Colon (tissue), 2 donors: ENCODE measurements around the gene INSM1.

ENCODE experiments used
- FAIRE-seq: peaks from 2 replicates; lab custom pipeline; 2012; peaks lifted over from hg19 to GRCh38; lab: Jason Lieb, UNC
- donor health status: control.
- donor health status: control.

The INSM1 gene

DNA sequence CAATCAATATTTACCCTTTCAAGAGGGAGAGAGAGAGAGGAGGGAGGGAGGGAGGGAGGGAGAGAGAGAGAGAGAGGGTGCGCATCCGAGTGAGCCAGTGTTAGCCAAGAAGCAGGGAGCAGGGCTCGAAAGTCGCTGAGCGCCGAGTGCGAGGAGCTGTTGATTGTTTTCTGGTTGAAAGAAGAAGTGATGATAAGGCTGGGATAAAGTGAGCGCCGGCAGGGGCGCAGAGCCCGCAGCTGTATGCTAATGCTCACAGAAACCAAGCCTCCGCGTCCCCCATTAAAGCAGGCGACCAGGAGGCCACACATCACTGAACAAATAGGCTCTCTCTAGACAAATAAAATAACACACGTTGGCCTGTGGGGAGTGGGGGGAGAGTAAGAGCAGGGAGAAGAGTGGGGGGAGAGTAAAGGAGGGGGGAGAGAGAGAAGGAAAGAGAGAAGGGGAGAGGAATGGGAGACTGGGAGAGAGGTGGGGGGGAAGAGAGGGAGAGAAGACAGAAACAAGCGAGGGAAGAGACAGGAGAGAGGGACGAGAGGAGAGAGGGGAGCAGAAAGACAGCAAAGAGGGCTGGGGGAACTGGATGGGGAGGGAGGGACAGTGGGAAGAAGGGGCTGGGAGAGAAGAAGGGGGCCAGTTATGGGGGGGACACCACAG is 5.0 kb upstream of the INSM1 start:
- FAIRE-seq, result no peak

DNA sequence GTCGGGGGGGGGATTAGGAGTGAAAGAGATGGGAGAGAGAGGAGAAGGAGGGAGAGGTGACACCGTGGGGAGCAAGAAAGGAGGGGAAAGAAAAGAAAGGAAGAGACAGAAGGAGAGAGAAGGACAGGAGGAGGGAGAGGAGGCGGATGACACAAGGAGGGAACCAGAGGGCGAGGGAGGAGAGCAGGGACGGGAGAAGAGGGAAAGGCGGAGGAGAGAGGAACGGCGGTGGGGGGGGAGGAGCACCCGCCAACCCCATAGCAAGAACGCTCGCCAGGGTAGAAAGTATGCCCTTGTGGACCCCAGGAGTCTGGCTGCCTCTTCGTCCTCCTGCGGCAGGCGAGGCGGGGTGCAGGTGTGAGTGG is 4.5 kb upstream of the INSM1 start:
- FAIRE-seq, result no peak

DNA sequence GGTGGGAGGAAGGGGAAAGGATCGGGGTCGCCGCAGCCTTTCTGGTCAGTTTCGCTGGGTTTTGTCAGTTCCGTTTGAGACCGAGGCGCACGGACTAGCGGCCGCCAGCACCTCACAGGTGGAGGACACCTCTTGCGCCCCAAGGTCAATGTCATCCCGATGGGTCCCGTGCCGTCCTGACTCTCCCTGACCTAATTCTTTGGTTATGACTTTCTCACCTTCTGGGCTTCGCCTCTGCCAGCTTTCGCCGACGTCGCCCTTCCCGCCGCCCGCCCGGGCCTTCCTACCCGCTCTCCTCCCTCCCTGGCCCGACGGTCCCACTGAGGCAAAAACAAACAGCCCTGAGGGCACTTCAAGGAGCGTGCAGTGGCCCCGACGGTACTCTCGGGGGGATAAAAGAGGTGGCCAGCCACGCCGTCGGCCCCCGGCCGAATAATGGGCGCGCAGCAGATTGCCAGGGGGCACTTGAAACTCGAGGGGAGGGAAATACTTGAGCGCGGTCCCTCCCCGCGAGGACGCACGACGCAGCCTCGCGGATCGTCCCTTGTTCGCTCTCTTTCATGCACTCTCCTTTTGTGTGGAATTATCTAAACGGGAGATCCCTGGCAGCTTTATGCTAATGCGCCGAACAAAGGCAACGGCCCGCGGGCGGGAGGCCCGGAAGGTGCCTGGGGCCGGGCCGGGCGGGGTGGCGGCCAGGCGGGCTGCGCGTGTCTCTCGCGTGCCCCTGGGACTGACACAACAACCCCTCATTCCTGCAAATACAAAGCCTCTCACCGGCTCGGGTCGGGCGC is 3.9 kb upstream of the INSM1 start:
- no peak for FAIRE-seq

DNA sequence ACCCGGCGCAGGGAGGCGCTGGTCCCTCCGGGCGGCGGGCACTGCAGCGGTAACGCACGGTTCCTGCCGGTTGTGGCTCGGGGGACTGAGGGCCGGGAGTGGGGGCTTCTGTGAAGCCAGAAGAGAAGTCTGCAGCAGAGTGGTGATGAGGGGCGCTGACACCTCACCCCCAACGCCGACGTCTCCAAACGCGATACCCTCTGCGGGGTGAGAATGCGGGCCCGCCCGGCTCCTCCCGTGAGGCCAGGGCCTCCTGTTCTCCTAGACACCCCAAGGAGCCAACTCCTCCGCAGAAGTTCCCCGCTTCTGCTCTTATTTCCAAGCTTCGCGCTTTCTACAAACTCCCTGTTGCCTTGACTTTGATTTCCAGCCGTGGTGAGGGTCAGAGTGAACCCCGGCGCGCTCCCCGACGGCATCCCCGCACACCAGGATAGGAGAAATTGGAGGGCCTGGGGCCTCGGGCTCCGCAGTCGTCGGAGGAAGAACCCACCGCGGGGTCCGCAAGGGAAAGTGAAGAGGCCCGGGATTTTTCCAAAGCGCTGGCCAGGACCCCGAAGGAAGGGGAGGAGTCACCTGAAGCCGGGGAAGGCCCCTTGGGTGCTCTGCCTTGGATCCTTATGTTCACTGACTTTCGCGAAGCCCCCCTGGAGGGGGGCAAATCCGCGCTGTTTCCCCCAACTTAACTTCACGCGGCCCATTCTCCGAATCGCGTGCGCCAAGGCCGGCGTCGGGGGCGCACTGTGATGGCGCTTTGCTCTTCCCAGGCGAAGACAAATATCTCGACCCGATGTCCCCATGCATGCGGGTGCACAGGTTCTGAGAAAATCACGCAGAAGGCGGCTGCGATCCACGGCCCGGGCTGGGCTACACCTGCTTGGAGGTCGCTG is 3.1 kb upstream of the INSM1 start:
- no peak for FAIRE-seq

DNA sequence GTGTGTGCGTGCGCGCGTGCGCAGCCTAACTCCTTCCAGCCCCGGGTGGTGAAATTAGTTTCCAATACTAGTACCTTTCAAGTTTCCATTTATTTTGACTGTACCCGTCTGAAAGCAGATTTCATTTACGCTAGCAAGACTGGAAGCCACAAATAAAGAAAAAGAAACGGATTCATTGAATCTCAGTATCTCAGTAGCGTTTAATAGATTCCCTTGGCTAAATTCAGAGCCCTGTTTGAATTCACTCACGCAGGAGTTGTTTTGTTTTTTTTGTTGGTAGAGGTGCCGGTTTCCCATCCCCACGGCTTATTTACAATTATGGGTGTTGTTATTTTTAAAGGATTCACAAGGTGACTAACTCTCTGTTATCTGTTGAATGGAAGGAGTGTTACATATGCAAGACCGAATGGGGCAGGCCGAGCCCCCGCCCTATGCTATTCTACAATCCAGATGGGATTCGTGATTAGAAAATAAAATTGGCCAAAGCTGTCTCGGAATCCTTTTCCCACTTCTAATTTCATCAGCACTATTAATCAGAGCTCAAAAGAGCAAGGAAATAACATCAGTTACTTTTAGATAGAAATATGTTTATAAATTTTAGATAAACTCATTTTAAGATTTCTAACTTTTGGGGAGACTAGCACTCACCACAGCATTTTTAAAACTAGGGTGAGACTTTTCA is 2.3 kb upstream of the INSM1 start:
- no peak for FAIRE-seq

DNA sequence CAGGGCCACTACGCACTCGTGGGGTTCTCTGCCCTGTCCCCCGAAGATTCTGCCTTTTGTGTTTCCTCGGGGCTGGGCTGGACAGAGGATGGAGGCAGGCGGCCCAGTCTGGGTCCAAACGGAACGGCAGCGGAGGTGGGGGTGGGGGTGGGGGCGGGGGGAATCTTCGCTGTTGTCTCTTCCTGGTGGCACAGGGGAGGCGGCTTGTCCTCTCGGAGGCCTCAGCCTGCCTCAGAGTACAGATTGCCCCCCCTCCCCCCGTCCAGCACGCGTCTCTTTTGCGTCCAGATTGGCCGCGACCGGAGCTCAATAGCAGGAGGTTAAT is 1.4 kb upstream of the INSM1 start:
- FAIRE-seq, result no peak

DNA sequence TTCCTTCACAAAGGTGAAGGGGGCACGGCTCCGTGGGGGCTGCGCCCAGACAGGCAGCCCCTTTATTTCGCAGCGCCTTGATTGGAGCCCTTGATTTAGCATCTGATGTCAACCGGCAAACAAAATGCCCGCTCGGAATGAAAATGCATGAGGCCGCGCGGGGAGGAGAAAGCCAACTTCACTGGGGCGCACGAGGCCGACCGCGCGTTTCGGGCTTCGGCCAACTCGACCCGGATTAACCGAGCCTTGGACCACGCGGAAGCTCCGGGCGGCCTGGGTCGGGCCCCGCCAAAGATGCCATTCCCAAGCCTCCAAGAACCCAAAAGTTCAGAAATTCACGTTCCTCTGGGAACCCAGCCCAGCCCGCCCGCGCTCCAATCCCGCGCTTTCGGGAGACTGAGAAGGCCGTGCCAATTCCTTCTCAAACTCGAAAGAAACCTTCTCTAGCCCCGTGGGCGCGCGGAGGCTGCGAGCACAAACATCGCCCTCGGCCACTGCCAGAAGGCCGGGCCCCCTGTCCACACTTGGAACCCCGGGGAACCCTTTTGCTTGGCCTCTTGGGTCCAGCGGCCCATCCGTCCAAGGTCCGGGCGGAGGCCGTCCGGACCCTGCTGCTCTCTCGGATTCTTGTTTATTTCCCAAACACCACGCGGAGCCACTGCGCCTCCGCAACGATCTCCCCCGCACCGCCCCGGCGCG is 879 bp upstream of the INSM1 start:
- FAIRE-seq, result no peak

DNA sequence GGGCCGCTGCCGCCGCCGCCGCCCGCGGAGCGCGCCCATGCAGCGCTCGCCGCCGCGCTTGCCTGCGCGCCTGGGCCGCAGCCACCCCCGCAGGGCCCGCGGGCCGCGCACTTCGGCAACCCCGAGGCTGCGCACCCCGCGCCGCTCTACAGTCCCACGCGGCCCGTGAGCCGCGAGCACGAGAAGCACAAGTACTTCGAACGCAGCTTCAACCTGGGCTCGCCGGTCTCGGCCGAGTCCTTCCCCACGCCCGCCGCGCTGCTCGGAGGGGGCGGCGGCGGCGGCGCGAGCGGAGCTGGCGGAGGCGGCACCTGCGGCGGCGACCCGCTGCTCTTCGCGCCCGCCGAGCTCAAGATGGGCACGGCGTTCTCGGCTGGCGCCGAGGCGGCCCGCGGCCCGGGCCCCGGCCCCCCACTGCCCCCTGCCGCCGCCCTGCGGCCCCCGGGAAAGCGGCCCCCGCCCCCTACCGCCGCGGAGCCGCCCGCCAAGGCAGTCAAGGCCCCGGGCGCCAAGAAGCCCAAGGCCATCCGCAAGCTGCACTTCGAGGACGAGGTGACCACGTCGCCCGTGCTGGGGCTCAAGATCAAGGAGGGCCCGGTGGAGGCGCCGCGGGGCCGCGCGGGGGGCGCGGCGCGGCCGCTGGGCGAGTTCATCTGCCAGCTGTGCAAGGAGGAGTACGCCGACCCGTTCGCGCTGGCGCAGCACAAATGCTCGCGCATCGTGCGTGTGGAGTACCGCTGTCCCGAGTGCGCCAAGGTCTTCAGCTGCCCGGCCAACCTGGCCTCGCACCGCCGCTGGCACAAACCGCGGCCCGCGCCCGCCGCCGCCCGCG is 730 bp downstream of the INSM1 start:
- no peak for FAIRE-seq

DNA sequence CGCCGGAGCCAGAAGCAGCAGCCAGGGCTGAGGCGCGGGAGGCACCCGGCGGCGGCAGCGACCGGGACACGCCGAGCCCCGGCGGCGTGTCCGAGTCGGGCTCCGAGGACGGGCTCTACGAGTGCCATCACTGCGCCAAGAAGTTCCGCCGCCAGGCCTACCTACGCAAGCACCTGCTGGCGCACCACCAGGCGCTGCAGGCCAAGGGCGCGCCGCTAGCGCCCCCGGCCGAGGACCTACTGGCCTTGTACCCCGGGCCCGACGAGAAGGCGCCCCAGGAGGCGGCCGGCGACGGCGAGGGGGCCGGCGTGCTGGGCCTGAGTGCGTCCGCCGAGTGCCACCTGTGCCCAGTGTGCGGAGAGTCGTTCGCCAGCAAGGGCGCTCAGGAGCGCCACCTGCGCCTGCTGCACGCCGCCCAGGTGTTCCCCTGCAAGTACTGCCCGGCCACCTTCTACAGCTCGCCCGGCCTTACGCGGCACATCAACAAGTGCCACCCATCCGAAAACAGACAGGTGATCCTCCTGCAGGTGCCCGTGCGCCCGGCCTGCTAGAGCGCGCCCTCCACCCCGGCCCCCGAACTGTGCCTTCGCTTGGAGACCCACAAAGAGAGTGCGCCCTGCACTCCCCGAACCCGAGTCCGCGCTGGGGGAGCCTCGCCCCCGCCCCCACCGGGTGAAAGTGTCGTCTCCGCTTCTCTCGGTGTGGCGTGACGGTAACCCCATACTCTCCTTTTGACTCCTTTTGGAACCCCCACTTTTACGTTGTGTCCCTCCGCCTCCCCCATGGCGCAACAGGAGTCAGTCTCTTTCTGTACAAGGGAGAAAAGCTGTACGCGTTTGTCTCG is 1.6 kb downstream of the INSM1 start:
- no peak for FAIRE-seq

DNA sequence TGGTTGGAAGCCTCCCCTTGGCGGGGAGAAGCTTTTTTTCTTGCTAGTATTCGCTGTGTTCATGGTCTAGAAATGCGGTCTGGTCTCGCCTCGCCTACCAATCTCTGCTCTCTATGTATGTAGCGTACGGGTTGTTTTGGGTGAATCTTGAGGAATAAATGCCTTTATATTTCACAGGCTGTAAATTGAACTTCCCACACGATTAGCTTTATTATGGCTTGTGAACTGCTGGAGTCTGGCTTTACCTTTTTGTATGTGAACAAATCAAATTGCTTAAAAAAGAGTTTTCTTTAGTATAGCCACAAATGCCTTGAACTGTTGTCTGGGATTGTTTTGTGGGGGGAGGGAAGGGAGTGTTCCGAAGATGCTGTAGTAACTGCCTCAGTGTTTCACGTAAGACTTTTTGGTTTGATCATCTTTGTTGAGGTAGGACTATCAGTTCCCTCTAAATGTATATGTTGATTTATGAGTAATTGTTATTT is 2.2 kb downstream of the INSM1 start:
- no peak for FAIRE-seq

DNA sequence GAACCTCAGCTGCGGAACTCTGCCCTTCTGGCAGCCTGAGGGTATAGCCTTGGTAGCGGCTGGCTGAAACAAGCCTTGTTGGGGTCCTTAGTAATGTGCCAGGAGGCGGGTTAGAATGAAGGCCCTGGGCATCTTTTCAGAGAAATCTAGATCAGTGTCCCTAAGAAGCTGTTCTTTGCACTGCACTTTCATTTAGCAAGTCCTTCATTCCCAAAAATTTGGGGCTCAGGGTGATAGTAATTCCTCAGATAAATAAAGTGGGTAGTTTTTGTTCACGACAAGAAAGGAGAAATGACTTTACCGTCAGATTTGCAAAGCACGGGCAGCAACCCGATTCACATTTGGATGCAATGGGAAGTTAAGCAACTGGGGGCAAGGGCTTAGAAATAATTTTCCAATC is 3.2 kb downstream of the INSM1 start:
- no peak for FAIRE-seq

DNA sequence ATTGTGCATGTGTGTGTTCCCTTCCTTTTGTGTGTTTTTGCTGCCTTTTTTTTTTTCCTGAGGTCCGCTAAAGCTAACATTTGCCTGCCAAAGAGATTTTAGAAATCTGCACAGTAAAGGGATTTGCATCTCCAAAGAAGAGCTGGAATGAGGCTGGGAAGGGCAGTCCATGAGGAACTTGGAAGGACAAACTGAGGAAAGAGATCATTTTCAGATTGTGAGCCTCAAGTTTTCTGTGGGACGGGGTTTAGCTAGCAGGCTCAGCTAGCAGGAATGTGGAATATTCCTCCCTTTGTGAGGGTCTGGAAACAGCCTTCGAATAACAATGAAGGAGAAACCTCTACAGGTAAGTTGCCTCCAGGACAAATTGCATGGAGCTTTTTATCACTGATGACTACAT is 3.8 kb downstream of the INSM1 start:
- no peak for FAIRE-seq

DNA sequence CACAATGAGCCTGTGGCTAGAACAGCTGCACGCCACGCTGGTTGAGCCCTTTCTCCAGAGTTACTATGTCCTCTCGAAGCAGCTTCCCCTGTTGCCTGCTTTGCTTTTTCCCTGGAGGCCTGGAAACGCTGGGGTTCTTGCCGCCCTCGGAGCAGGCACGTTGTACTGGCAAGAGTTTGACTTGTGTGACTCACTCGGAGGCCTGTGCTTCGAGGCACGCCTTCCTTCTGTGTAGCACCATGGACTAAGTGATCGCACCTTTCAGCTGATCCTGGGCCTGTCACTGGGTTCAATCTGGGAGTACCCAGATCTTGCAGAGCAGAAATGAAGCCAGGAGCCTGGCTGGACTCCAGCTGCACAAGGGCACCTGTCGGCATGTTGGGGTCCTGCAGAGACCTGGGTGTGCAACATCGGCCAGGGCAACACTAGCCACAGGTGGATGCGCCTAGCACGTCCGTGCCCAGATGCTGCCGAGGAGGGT is 5.2 kb downstream of the INSM1 start:
- no peak for FAIRE-seq

DNA sequence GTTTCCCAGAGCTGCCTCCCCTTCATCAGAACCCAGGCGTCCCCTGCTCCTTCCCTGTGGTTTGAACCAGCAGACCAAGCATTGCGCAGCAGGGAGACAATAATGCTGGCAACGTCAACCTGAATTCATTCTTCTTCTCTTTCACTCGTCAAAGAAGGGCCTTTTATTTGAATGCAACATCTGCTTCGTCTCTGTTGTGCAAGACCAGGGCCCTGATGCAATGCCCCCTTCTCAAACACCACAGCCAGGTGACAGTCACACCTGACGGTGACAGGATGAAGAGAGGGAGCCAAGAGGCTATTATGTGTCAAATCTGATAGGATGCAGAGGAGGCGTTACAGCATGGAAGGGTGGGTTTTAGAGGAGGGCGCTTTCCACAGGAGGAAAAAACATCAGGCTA is 8.0 kb downstream of the INSM1 start:
- no peak for FAIRE-seq

DNA sequence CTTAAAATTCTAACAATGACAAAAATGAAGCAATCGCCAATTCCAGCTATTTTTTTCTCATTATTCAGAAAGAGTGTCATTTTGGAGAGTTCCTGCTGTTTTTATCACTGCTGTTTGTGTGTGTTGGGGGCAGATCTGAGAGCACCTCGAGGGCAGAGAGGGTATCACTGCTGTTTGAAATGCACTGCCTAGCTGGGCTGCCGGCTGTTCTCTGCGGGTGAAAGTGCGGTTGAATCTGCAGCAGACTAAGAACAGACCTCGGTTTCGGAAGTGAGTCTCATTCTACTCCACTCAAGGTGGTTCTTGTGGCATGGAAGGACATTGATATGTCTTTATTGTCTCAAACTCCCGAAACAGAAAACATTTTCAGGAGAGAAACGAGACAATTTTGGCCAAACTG is 18.3 kb downstream of the INSM1 start:
- no peak for FAIRE-seq

DNA sequence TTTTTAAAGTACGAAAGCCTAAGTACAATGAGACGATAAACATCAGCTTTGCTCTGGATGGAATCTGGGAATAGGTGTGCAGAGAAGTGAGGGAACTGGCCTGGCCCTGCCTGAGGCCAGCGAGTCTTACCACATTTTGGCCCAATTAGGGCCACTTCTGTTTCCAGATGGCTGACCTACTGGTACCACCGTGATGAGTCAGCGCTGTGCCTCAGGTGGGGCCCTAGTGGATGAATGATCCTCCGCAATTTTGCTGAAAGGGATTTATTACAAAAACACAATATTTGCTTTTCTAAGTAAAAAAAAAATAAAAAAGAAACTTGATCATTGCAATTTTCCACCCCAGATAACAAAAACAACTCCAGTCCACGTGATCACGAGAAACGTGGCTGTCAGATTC is 22.5 kb downstream of the INSM1 start:
- no peak for FAIRE-seq

DNA sequence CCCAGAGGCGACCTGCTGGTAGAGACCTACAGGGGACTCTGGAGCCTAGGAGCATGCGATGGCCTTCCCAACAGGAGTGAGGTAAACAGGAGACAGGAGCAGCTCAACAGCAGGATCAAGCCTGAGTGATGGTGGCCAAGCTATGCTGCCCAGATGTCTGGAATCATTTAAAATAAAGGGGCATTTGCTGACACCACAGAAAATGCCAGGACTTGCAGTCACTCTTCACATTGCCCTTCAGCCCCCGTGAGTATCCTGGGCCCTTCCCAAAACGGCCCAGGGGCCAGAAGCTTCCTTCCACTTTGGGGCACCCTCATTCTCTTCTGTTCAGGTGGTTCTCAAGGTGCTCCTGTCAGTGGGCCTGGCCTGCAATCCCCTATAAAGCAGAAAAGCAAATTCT is 23.2 kb downstream of the INSM1 start:
- FAIRE-seq, result no peak

DNA sequence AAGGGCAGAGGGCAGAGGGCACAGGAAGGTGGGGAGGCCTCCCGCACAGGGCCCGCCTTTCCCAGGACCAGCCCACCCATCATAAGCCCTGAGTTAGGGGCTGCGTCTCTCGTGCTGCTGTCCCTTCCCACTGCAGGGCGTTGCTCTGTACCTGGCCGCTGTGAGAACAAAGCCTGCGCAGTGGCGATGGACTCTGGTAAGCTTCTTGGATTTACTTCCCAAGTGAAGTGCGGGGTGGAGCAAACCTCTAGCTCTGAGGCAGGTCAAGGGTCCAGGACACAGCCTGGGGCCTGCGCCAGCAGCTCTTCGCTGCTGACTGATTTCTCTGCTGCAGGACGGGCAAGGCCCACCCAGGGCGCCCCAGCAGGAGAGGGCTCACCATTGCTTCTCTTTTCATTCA is 23.9 kb downstream of the INSM1 start:
- FAIRE-seq, result no peak

DNA sequence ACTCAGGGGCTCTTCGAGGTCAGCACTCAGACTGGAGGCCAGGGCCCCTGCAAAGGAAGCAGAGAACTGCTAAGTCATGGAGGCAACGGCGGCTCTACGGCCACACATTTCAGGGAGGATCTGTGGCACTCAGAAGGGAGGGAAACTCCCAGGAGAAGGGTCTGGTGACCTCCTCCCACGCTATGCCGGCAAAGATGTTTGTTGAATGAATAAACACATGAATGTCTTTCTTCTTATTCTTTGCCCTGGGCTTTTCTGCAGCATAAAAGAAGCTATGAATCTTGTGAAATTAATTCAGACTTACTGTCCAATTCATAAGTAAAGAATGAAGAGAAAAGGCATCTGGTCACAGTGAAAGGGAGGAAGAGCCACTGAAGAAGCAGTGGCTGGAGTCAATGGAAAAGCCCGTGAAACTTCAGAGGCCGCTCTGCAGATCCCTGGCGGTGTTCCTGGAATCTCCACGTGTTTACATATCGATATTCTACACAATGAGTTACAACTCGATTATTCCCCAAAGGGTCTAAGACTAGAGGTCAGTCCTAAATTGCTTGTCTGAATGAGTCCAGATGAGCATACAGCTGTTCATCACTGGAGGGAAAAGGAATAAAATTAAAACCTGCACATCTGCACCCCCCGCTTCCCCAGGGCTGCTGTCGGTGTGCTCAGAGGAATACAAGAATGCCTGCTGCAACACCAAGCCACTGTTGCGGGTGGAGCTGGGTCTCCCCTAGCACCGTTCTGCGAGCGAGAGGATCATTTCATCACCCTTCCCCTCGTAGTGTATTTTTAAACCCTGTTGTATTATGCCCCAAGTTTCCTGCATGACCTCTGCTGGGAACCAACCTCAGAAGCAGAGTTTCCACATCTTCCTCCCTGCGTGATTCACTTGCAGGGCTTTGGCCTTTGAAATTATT is 25.6 kb downstream of the INSM1 start:
- FAIRE-seq, result no peak
